DOHH2 (cell line): Measurements from ENCODE around the gene TMEM248.
"Not testable (repeated sequence)": the region's sequence is repeated elsewhere in the genome, so short reads cannot be mapped to it uniquely, and the experiment has no call there.

Experiments
- H3F3A ChIP-seq: fragments of 200-600 bp; sonication (generic), shearing (Covaris generic); 2 replicates; pipeline ENCODE4 v1.6.0; 2016; ENCODE audit warnings: antibody characterized with exemption, mild to moderate bottlenecking; ENCODE audit not compliant: control insufficient read depth, insufficient read depth
- H3K27ac ChIP-seq: fragments of 200-600 bp; sonication (generic); 2 replicates; pipeline ENCODE4 v1.5.1; 2014; ENCODE audit warnings: low read depth, mild to moderate bottlenecking, low read length, moderate library complexity
- H3K27me3 ChIP-seq: fragments of 200-600 bp; sonication (generic); 2 replicates; pipeline ENCODE4 v1.6.1; 2014; ENCODE audit warnings: mild to moderate bottlenecking, low read length, mixed read lengths; ENCODE audit not compliant: control insufficient read depth
- H3K36me3 ChIP-seq: fragments of 200-600 bp; sonication (generic); 2 replicates; pipeline ENCODE4 v1.6.1; 2014; ENCODE audit warnings: mild to moderate bottlenecking, low read length, moderate library complexity, mixed read lengths; ENCODE audit not compliant: control insufficient read depth
- H3K4me1 ChIP-seq: fragments of 200-600 bp; sonication (generic); 2 replicates; pipeline ENCODE4 v1.6.1; 2014; ENCODE audit warnings: mild to moderate bottlenecking, low read length, mixed read lengths; ENCODE audit not compliant: control insufficient read depth
- H3K4me2 ChIP-seq: fragments of 200-600 bp; sonication (generic); 2 replicates; pipeline ENCODE4 v1.6.0; 2014; ENCODE audit warnings: mild to moderate bottlenecking, low read length, moderate library complexity
- H3K4me3 ChIP-seq: fragments of 200-600 bp; sonication (generic); 2 replicates; pipeline ENCODE4 v1.5.1; 2014; ENCODE audit warnings: mild to moderate bottlenecking, low read length, mixed read lengths
- H3K79me2 ChIP-seq: fragments of 200-600 bp; sonication (generic); 2 replicates; pipeline ENCODE4 v1.6.1; 2014; ENCODE audit warnings: mild to moderate bottlenecking, low read length, mixed read lengths; ENCODE audit not compliant: control insufficient read depth
- H3K9me2 ChIP-seq: fragments of 200-600 bp; sonication (generic); replicated peaks from 2 replicates; pipeline ENCODE4 v1.6.1; 2014; ENCODE audit warnings: mild to moderate bottlenecking, low read length, mixed read lengths; ENCODE audit not compliant: control insufficient read depth
- H3K9me3 ChIP-seq: fragments of 200-600 bp; sonication (generic); 2 replicates; pipeline ENCODE4 v1.6.1; 2014; ENCODE audit warnings: antibody characterized with exemption, low read length, mixed read lengths; ENCODE audit not compliant: control insufficient read depth, insufficient read depth
- H4K20me1 ChIP-seq: fragments of 200-600 bp; sonication (generic); 2 replicates; pipeline ENCODE4 v1.6.0; 2014; ENCODE audit warnings: low read depth, mild to moderate bottlenecking, antibody characterized with exemption, low read length, moderate library complexity; ENCODE audit not compliant: control insufficient read depth, insufficient read depth
- EZH2phosphoT487 ChIP-seq: fragments of 200-600 bp; sonication (generic); IDR thresholded peaks from 2 replicates; pipeline ENCODE4 v1.6.1; 2017; ENCODE audit warnings: borderline replicate concordance, mild to moderate bottlenecking, antibody characterized with exemption, low read length, moderate library complexity, mixed read lengths
- TF ChIP-seq, protein P1 (sequence below): fragments of 200-600 bp; sonication (generic); IDR thresholded peaks from one replicate; pipeline ENCODE4 v1.5.1; 2014; ENCODE audit warnings: antibody characterized with exemption, mild to moderate bottlenecking, low read depth, low read length; ENCODE audit not compliant: poor library complexity, severe bottlenecking

Gene TMEM248

DNA sequence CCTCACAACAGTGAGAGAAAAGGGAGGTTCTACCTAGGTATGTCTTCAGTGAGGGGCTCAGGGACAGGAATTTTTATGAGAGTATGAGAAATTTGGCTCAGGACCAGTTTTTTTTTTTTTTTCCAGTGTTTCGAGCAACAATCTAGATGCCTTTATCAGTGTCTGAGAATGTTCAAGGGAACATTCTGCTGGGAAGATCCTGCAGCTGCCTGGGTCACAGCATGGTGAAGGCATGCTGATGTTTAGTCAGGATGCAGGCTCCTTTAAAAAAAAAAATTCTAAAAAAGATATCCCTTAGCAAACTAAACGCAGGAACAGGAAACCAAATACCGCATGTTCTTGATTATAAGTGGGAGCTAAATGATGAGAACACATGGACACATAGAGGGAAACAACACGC, 43.4 kb downstream of the TMEM248 start:
- Histone ChIP-seq H3K4me1 (no peaks in the 10 kb centered on the region), H3K27ac (no peak overlapping the region), H3K27me3 (no peaks in the 10 kb centered on the region), H3K4me2 (no peak overlapping the region), H3F3A (no peaks in the 10 kb centered on the region), H3K79me2 (no peaks in the 10 kb centered on the region), H3K4me3 (no peak overlapping the region), H3K36me3 (peaks cover 10% of the 10 kb centered on the region), H3K9me3 (no peaks in the 10 kb centered on the region), H3K9me2 (no peaks in the 10 kb centered on the region), H4K20me1 (no peaks in the 10 kb centered on the region)
- TF ChIP-seq EZH2phosphoT487 = no peak
- TF ChIP-seq, protein P1, sequence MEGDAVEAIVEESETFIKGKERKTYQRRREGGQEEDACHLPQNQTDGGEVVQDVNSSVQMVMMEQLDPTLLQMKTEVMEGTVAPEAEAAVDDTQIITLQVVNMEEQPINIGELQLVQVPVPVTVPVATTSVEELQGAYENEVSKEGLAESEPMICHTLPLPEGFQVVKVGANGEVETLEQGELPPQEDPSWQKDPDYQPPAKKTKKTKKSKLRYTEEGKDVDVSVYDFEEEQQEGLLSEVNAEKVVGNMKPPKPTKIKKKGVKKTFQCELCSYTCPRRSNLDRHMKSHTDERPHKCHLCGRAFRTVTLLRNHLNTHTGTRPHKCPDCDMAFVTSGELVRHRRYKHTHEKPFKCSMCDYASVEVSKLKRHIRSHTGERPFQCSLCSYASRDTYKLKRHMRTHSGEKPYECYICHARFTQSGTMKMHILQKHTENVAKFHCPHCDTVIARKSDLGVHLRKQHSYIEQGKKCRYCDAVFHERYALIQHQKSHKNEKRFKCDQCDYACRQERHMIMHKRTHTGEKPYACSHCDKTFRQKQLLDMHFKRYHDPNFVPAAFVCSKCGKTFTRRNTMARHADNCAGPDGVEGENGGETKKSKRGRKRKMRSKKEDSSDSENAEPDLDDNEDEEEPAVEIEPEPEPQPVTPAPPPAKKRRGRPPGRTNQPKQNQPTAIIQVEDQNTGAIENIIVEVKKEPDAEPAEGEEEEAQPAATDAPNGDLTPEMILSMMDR = no peak

DNA sequence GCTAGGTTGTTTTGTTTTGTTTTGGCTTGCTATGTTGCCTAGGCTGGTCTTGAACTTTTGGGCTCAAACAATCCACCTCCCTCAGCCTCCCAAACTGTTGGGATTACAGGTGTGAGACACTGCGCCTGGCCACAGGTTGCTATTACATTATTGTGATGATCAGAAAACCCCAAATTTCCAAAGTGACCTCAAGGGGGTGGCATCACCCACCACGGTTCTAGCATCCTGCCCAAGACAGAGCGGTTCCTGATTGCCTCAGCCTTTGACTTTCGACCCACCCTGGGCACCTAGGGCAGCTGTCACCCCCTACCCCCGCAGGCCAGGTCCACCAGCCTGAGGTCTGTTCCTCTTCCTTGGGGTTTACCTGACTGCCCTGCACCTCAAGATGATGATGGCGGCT, 46.0 kb downstream of the TMEM248 start:
- Histone ChIP-seq H3K27me3 (no peaks in the 10 kb centered on the region), H3K4me3 (no peak overlapping the region), H3K4me1 (no peaks in the 10 kb centered on the region), H3K9me3 (no peaks in the 10 kb centered on the region), H3K27ac (no peak overlapping the region), H3F3A (no peaks in the 10 kb centered on the region), H3K79me2 (no peaks in the 10 kb centered on the region), H4K20me1 (no peaks in the 10 kb centered on the region), H3K36me3 (no peaks in the 10 kb centered on the region), H3K9me2 (no peaks in the 10 kb centered on the region), H3K4me2 (no peak overlapping the region)
- TF ChIP-seq, protein P1 = peak; percentile 40
- no peak for TF ChIP-seq EZH2phosphoT487

DNA sequence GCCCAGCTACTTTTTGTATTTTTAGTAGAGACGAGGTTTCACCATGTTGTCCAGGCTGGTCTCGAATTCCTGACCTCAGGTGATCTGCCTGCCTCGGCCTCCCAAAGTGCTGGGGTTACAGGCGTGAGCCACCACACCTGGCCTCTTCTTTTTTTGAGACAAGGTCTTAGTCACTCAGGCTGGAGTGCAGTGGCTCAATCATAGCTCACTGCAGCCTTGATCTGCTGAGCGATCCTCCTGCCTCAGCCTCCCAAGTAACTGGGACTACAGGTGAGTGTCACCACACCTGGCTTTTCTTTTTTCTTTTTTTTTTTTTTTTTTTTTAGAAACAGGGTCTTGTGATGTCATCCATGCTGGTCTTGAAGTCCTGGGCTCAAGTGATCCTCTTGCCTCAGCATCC, 48.0 kb downstream of the TMEM248 start:
- H3K79me2 ChIP-seq, H4K20me1 ChIP-seq, H3K4me3 ChIP-seq, H3K36me3 ChIP-seq, H3K9me2 ChIP-seq, H3K4me1 ChIP-seq, H3K4me2 ChIP-seq, H3K27ac ChIP-seq, H3K9me3 ChIP-seq, H3K27me3 ChIP-seq, H3F3A ChIP-seq: not testable (repeated sequence)

DNA sequence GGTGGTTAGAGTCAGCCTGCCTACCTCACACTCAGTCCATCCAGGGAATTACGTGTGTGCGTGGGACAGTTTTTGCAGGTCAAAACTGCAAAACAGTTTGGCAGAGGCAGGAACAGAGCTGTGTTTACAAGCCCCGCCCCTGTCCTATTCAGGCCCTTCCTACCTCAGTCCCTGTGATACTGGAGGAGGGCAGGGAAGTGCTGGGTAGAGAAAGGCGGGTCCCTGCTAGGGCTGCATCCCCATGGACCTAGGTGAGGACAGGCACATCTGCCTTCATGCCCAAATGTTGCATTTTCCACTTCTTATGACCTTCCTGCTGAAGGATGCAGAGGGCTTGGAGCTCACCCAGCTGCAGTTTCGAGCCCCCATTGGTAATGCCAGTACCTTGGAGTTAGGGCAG, 49.3 kb downstream of the TMEM248 start:
- Histone ChIP-seq H3K36me3 (no peaks in the 10 kb centered on the region), H3K4me1 (peaks cover 3% of the 10 kb centered on the region; the same call in 1 of the 2 replicates), H3F3A (no peaks in the 10 kb centered on the region), H3K27me3 (no peaks in the 10 kb centered on the region), H3K4me3 (no peak overlapping the region), H4K20me1 (no peaks in the 10 kb centered on the region), H3K9me3 (no peaks in the 10 kb centered on the region), H3K79me2 (no peaks in the 10 kb centered on the region), H3K27ac (no peak overlapping the region), H3K9me2 (no peaks in the 10 kb centered on the region), H3K4me2 (no peak overlapping the region)
- TF ChIP-seq EZH2phosphoT487 = no peak
- TF ChIP-seq, protein P1 = no peak
